ENCODE measurements around the gene AK9.

DNA sequence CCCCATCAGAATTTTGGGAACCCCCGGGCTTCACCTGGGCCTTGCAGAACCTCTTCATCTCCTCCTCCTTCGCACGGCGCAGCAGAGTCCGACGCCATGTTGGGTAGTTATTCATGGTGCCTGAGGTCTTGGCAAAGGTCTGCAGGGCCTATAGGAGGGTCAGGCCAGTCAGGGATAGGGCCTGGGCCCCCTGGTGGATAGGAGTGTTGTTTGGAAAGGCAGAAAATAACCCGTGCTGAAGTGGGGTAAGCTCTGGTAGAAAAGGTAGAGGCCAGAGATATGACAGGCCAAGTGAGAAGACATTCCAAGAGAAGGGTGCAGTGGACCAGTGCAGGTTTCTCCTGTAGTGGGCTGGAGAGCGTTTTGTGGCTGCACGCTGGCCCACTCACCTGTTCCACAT is 245.6 kb downstream of the AK9 start:
- TF ChIP-seq, protein P1, sequence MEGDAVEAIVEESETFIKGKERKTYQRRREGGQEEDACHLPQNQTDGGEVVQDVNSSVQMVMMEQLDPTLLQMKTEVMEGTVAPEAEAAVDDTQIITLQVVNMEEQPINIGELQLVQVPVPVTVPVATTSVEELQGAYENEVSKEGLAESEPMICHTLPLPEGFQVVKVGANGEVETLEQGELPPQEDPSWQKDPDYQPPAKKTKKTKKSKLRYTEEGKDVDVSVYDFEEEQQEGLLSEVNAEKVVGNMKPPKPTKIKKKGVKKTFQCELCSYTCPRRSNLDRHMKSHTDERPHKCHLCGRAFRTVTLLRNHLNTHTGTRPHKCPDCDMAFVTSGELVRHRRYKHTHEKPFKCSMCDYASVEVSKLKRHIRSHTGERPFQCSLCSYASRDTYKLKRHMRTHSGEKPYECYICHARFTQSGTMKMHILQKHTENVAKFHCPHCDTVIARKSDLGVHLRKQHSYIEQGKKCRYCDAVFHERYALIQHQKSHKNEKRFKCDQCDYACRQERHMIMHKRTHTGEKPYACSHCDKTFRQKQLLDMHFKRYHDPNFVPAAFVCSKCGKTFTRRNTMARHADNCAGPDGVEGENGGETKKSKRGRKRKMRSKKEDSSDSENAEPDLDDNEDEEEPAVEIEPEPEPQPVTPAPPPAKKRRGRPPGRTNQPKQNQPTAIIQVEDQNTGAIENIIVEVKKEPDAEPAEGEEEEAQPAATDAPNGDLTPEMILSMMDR (IDR thresholded peaks at IDR 0.05): no peak
- no peak for TF ChIP-seq POLR2A (IDR thresholded peaks at IDR 0.05)
